Jurkat, Clone E6-1 (cell line): ENCODE measurements around the gene FAM193B.

ENCODE experiments used
- DNase-seq: peaks from one replicate; pipeline ENCODE4 v3.0.0-alpha.2; 2011; ENCODE audit warnings: low read depth, low spot score
- H3K4me3 ChIP-seq: 2 replicates; pipeline ENCODE4 v1.5.1; 2011; ENCODE audit warnings: mild to moderate bottlenecking, low read length, control low read depth, moderate library complexity

Gene FAM193B

GRCh38 chr5:177524539-177524900 lies 29.8 kb downstream of the FAM193B start:
- H3K4me3 ChIP-seq = no peak overlapping the region
- no peak for DNase-seq

GRCh38 chr5:177523711-177524538 lies 30.4 kb downstream of the FAM193B start:
- no peak overlapping the region for H3K4me3 ChIP-seq
- DNase-seq = no peak

GRCh38 chr5:177520916-177521513 lies 33.3 kb downstream of the FAM193B start:
- no peak overlapping the region for H3K4me3 ChIP-seq
- no peak for DNase-seq

GRCh38 chr5:177520271-177520670 lies 34.1 kb downstream of the FAM193B start:
- H3K4me3 ChIP-seq = no peak overlapping the region
- DNase-seq = no peak

GRCh38 chr5:177519463-177520235 lies 34.7 kb downstream of the FAM193B start:
- no peak for DNase-seq
- no peak overlapping the region for H3K4me3 ChIP-seq

GRCh38 chr5:177516601-177517568 lies 37.5 kb downstream of the FAM193B start, which contains the start of gene DDX41:
TSS of gene DDX41 (minus strand) at chr5:177516961. CDS start at chr5:177516945, 16 bp downstream.
- H3K4me3 ChIP-seq = peak within 1 kb of the TSS; percentile 99
- peak; percentile 96 for DNase-seq

GRCh38 chr5:177515580-177515979 lies 38.8 kb downstream of the FAM193B start:
- H3K4me3 ChIP-seq = peak overlapping the region; percentile 99
- DNase-seq = peak; percentile 66

- H3K4me3 ChIP-seq = no peak overlapping the region
- no peak for DNase-seq
Observed at GRCh38 chr5:177514541-177514940, 39.8 kb downstream of the FAM193B start.

GRCh38 chr5:177513500-177513899 lies 40.9 kb downstream of the FAM193B start:
- DNase-seq = no peak
- no peak overlapping the region for H3K4me3 ChIP-seq

- no peak overlapping the region for H3K4me3 ChIP-seq
Observed at GRCh38 chr5:177512736-177513380, 41.5 kb downstream of the FAM193B start.

GRCh38 chr5:177511796-177512675 lies 42.3 kb downstream of the FAM193B start:
- no peak for DNase-seq

More at GRCh38 chr5:177512736-177513380, 41.5 kb downstream of the FAM193B start:
- DNase-seq = no peak

GRCh38 chr5:177511181-177511580 lies 43.2 kb downstream of the FAM193B start:
- no peak overlapping the region for H3K4me3 ChIP-seq

More at GRCh38 chr5:177511796-177512675, 42.3 kb downstream of the FAM193B start:
- H3K4me3 ChIP-seq = no peak overlapping the region

GRCh38 chr5:177510567-177511053 lies 43.8 kb downstream of the FAM193B start:
- no peak overlapping the region for H3K4me3 ChIP-seq
- no peak for DNase-seq

More at GRCh38 chr5:177511181-177511580, 43.2 kb downstream of the FAM193B start:
- no peak for DNase-seq

GRCh38 chr5:177509991-177510566 lies 44.3 kb downstream of the FAM193B start:
- DNase-seq = no peak
- H3K4me3 ChIP-seq = no peak overlapping the region

GRCh38 chr5:177509381-177509951 lies 44.9 kb downstream of the FAM193B start, which contains the start of gene DOK3:
TSS of gene DOK3 (minus strand) at chr5:177509826. CDS start at chr5:177509540, 286 bp downstream.
- DNase-seq = no peak

GRCh38 chr5:177508837-177509236 lies 45.5 kb downstream of the FAM193B start:
- H3K4me3 ChIP-seq = no peak overlapping the region
- no peak for DNase-seq

More at GRCh38 chr5:177509381-177509951, 44.9 kb downstream of the FAM193B start, which contains the start of gene DOK3:
- no peak within 1 kb of the TSS for H3K4me3 ChIP-seq
